Stimulated activated CD8-positive, alpha-beta memory T cell treated with anti-CD3 and anti-CD28 coated beads, Interleukin-12 subunit alpha, Interleukin-12 subunit beta, amount 100 ng/mL, for 1 hour (primary cell): ENCODE data around the gene NOLC1.
A peak's percentile ranks its signal among the peaks of the same experiment; 100 is the strongest.

Experiments
- DNase-seq: peaks from one replicate; pipeline ENCODE4 v3.0.0-alpha.2; 2020; ENCODE audit warnings: low read depth

The NOLC1 gene

DNA sequence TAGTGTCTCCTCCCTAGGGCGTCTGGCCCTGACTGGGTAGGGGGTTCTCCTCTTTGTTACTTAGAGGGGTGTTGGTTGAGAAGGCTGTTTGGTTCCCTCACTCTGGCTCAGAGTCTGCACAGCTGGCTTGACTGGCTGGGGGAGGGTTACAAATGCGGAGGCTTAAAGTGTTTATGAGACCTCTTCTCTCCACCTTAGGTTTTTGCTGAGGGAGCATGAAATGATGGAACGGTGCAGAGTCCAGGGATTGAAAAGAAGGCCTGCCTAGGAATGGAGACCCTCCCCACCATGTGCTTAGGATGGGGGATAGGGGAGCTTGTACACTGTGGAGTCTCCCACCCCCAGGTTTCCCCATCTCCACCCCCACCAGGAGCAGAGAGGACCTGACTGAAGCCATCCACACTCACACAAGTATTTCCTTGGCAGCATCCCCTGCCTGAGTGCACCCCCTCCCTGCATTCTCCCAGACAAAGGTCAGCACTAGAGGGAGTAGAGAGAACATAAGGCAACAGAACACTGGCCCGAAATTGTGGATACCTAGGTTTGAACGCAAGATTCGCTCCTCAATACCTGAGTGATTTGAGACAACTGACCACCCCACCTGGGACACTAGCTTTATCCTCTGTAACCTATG, 30.3 kb upstream of the NOLC1 start:
- no peak for DNase-seq

- DNase-seq, result no peak
These were observed 29.7 kb upstream of the NOLC1 start for GRCh38 chr10:102122450-102122849.

DNA sequence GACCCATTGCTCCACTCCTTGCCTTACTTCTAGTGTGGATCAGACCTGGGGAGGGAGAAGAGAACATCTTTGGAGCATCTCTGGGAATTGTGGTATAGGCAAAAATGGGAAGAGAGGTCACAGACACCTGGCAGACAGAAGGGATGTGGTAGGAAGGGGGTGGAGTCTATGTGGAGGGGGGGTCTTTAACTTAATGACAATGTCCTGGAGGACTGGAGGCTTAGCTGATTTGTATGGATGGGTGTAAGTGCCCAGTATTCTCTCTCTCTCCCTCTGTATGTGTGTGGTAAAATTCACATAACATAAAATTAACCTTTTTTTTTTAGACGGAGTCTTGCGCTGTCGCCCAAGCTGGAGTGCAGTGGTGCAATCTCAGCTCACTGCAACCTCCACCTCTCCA, 29.0 kb upstream of the NOLC1 start:
- DNase-seq, result no peak

- DNase-seq, result no peak
These were observed 20.7 kb upstream of the NOLC1 start for GRCh38 chr10:102131286-102132170.

- DNase-seq, result no peak
These were observed 20.0 kb upstream of the NOLC1 start for GRCh38 chr10:102132193-102132562.

GRCh38 chr10:102132563-102133372, 19.4 kb upstream of the NOLC1 start, which contains the start of gene PPRC1:
Gene PPRC1 (plus strand): TSS chr10:102133040. CDS start chr10:102133069, 29 bp downstream.
- DNase-seq, result peak; percentile 91

DNA sequence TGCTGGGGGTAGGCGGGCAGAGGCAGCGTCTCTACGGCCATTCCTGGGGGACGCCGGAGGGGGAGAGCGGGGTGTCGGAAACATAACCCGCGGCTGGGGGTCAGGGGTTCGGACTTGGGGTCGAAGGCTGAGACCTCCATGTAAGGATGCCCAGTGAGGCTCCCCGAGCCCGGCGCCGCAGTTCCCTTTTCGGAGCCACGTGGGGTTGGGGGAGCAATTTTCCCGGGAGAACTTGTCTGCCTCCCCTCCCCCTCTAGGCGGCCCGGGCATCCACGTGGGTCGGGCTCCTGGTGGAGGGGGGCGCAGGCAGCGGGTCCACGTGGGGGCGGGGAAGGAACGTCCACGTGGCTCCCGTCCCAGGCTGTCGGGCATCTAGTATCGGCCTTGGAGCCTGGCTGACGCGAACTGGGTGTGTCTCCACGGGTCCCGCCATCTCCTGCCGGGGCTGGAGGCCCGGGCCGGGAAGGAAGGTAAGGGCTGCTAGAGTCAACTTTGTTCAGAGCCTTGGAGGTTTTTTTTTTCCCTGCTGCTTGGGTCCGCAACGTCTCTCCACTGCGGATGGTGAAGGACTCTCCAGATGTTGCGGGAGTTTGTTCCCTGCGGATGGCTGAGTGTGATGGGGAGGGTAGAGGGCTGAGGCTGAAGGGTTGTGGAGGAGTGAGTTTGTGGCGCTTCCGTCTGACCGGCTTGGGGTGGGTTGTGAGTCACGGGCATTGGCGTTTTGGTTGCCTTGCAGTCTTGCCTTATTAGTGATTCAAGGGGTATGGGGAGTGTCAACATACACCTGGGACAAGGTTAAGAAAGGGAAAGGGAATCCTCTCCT, 18.6 kb upstream of the NOLC1 start:
- DNase-seq, result peak; percentile 30

DNA sequence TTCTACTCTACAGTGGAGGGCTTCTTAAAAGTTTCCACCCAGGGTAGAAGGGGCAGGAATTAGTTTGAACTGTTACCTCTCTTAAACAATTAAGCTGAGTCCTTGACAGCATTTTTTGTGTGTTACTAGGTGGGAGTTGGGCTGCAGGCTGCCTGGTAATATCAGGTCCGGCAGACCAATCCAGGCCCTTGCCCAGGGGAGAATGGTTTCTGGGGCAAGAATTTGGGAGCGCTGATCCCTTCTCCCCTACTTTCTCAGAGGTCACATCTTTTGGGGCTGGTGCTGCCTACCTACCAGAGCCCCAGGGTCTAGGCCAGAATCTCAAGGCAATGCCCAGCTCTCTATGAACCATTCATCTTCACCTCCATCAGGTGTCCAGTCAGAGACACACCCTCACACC, 17.8 kb upstream of the NOLC1 start:
- DNase-seq, result no peak

DNA sequence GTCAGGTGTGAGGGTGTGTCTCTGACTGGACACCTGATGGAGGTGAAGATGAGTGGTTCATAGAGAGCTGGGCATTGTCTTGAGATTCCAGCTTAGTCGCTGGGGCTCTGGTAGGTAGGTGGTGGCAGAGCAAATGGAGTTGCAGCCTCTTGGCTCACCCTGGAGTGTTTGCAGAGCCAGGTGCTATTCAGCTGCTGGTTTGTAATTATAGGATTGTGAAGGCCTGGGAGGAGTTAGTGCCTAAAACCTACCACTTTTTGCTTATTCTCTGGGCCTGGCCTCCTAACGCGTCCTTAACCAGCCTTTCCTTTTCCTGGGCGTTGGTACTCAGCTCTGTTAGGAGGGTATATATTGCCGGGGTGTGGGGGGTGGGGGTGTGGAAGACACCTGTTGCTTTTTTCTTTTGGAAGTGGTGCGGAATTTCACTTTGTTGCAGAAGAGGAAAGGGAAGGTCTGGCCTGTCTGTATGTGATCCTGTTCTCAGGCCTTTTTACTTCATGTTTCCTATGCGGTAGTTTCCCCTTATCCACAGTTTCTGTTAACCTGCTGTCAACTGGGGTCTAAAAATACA, 16.1 kb upstream of the NOLC1 start:
- DNase-seq, result no peak

- no peak for DNase-seq
These were observed 12.7 kb upstream of the NOLC1 start for GRCh38 chr10:102139281-102140110.

DNA sequence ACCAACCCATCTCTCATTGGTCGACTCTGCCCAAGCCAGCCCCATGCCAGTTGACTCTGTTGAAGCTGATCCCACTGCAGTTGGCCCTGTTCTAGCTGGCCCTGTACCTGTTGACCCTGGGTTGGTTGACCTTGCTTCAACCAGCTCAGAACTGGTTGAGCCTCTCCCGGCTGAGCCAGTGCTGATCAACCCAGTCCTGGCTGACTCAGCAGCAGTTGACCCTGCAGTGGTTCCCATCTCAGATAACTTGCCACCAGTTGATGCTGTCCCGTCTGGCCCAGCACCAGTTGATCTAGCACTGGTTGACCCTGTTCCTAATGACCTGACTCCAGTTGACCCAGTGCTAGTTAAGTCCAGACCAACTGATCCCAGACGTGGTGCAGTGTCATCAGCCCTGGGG, 12.0 kb upstream of the NOLC1 start:
- DNase-seq, result no peak

DNA sequence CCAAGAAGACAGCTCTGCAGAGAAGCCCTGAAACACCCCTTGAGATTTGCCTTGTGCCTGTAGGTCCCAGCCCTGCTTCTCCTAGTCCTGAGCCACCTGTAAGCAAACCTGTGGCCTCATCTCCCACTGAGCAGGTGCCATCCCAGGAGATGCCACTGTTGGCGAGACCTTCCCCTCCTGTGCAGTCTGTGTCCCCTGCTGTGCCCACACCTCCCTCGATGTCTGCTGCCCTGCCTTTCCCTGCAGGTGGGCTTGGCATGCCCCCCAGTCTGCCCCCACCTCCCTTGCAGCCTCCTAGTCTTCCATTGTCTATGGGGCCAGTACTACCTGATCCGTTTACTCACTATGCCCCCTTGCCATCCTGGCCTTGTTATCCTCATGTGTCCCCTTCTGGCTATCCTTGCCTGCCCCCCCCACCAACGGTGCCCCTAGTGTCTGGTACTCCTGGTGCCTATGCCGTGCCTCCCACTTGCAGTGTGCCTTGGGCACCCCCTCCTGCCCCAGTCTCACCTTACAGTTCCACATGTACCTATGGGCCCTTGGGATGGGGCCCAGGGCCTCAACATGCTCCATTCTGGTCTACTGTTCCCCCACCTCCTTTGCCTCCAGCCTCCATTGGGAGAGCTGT, 11.2 kb upstream of the NOLC1 start:
- no peak for DNase-seq

- no peak for DNase-seq
These were observed 10.5 kb upstream of the NOLC1 start for GRCh38 chr10:102141583-102142107.

GRCh38 chr10:102146971-102147428, 5.2 kb upstream of the NOLC1 start:
- DNase-seq, result no peak

- DNase-seq, result no peak
These were observed 4.6 kb upstream of the NOLC1 start for GRCh38 chr10:102147561-102147960.

GRCh38 chr10:102148275-102148674, 3.9 kb upstream of the NOLC1 start:
- DNase-seq, result no peak

- no peak for DNase-seq
These were observed 1.0 kb upstream of the NOLC1 start for GRCh38 chr10:102150970-102151773.

DNA sequence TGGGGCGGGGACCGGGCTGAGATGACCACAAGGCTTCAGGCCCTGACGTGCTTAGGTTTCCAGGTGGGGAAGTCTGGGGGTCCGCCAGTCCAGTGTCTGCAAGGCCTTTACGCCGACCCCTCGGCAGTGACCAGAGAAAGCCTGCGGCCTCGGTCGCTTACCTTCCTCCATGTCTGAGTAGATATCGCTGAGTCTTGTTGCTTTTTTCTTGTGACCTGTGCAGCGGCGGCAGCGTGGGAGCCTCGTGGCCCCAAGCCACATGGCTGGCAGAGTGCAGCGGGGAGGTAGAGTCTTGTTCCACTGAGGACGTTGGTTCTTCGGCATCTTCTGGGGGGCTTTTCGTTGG, 329 bp downstream of the NOLC1 start:
- peak; percentile 11 for DNase-seq

- no peak for DNase-seq
These were observed 968 bp downstream of the NOLC1 start for GRCh38 chr10:102153093-102153620.
